ENCODE measurements around the gene UBE2L5.

Gene UBE2L5

DNA sequence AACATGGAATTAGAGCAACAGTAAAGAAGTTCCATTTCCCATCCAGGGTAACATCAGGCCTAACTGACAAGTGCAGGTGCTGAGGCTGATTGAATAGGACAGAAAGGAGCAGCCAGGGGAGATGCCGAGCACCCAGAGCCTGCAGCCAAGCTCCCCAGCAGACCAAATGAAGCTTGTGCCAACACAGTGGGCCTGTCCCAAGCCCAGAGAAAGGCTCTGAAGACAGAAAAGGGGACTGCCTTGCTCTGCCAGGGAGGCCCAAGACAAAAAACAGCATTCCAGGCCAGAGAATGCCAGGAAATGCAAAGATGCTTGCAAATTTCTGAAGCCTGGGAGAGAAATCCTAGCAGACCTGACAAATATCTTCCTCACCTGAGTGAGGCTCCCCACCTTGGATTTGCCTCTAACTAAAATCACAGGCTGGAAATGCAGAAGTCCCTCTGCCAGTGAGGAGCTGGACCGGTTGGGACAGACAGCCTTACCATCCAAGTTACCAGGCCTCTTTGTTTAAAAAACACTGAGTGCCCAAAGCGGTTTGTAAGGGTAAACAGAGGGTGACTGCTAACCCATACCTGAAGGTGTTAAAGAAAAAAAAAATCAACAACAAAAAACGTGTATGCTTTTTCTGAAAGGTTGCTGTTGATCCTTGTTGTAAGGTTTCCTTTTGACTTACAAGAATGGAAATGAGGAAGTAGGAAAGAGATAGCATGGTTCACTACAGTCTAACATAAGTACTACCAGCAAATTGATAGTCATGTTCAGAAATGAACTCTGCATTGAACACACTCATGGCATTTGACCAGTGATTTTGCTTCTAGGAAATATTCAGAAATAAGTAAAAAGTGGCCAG, 55.3 kb downstream of the UBE2L5 start:
- Mint-ChIP-seq H3K36me3 (ENCODE audit: insufficient read depth) (no peaks in the 10 kb centered on the region), H3K9me3 (no peaks in the 10 kb centered on the region), H3K27me3 (no peaks in the 10 kb centered on the region), H3K4me3 (no peak overlapping the region), H3K27ac (ENCODE audit: low read depth) (no peak overlapping the region), H3K4me1 (no peaks in the 10 kb centered on the region)
- ATAC-seq (replicated peaks; ENCODE audit: extremely low read depth, poor library complexity, severe bottlenecking), result no peak
- no peak for DNase-seq (ENCODE audit: low spot score in 2 of 2)
